Heart right ventricle (tissue), 16 donors: Measurements from ENCODE around the gene U2AF2. TPM values are rescaled to one million over a fixed set of nuclear protein-coding genes. Genes with fewer than 3 reads are reported as not detected.

ENCODE experiments used
- ATAC-seq, 8 donors: fragments of 200-7000 bp; cut with Tn5 transposase; one replicate each; pipeline ENCODE4 v1.9.1; 2020; ENCODE audit warnings: mild to moderate bottlenecking in 8 of 8, moderate library complexity in 8 of 8, moderate number of reproducible peaks in 1 of 8
- DNase-seq, 2 donors: peaks; one replicate each; pipeline ENCODE4 v3.0.0-alpha.2; 2020
- H3K27ac ChIP-seq, 10 donors: fragments of 200-600 bp; sonication (generic) in 2 of 10; one replicate each; pipeline versions ENCODE4 v1.5.0 to v1.8.0; 2020 to 2022; ENCODE audit warnings: mild to moderate bottlenecking in 3 of 10
- H3K27me3 ChIP-seq, 7 donors: fragments of 200-600 bp; one replicate each; pipeline ENCODE4 v1.8.0; 2021 to 2022; ENCODE audit warnings: mild to moderate bottlenecking in 2 of 7
- H3K36me3 ChIP-seq, 9 donors: fragments of 200-600 bp; sonication (generic) in 1 of 9; one replicate each; pipeline versions ENCODE4 v1.5.0 to v1.8.0; 2020 to 2022; ENCODE audit warnings: mild to moderate bottlenecking in 2 of 9
- H3K4me1 ChIP-seq, 9 donors: fragments of 200-600 bp; sonication (generic) in 1 of 9; one replicate each; pipeline versions ENCODE4 v1.5.0 to v1.8.0; 2020 to 2022; ENCODE audit warnings: mild to moderate bottlenecking in 4 of 9
- H3K4me3 ChIP-seq, 10 donors: fragments of 200-600 bp; sonication (generic) in 2 of 10; one replicate each; pipeline versions ENCODE4 v1.5.0 to v1.8.0; 2020 to 2022; ENCODE audit warnings: mild to moderate bottlenecking in 7 of 10, moderate library complexity in 2 of 10
- H3K9me3 ChIP-seq, 11 donors: fragments of 200-600 bp in 10 of 11; sonication (generic) in 2 of 11; one replicate each; pipeline versions ENCODE4 v1.5.0 to v1.8.0; 2013 to 2022; ENCODE audit warnings: mild to moderate bottlenecking in 2 of 11, control low read depth in 1 of 11, moderate library complexity in 1 of 11
- WGBS, 2 donors: extraction: QIAGEN DNeasy Blood & Tissue Kit; methylation state at CpG; one replicate each; pipeline ENCODE4 v1.1.7; 2013; ENCODE audit warnings: inconsistent platforms in 1 of 2; 5-methylcytosine and 5-hydroxymethylcytosine counted together
- intact Hi-C, 10 donors: fragments of 100-400 bp; cut with DNase I; formaldehyde crosslinking; loops; one replicate each; pipeline versions ENCODE4 v1.11.1 to v1.14.2; 2022
- polyA plus RNA-seq, 2 donors: library from polyadenylated mRNA; stranded (reverse); fragments of 200-250 nt; gene quantifications; one replicate each; pipeline ENCODE4 v1.2.3, GENCODE V29; 2013
- total RNA-seq, 10 donors: library from RNA; stranded (reverse); fragmentation: NEBNext Ultra II Directional in 3 of 10; extraction: Animal tissue kit (Norgen Biotek cat#: 25700) in 3 of 10; gene quantifications; one replicate each; pipeline versions ENCODE4 v1.2.1 to v1.2.4, GENCODE V29; 2021 to 2023
- TF ChIP-seq, protein P1 (sequence below), 9 donors: fragments of 200-600 bp; sonication (generic) in 2 of 9; IDR thresholded peaks; one replicate each; pipeline versions ENCODE4 v1.5.0 to v1.8.0; 2021 to 2022; ENCODE audit warnings: antibody characterized with exemption in 9 of 9, mild to moderate bottlenecking in 5 of 9, moderate library complexity in 1 of 9
- donor health status: Arrhythmogenic right ventricular cardiomyopathy.
- donor health status: ischemic (EF 13 %, LVEDD 7.1; RV severe dilation, severe dysfunction).
- donor health status: healthy with polysubstance abuse.
- donor health status: DM: no; HTN: yes; CAD: no.
- donor health status: DM: no; HTN: no; CAD: no.
- donor health status: ischemic (EF 25% LVEDD 6.9; RV normal size, moderate dysfunction).
- donor health status: ischemic (EF 25% LVEDD 5.7; RV mildly dilated, moderate dysfunction).
- donor health status: healthy.
- donor health status: DM: yes; HTN: yes; CAD: no.
- donor health status: Ischemic cardiomyopathy.
- donor health status: ischemic (EF 35%, LVEDD 5.7; RV mildly dilated, moderate dysfunction).
- donor health status: nonischemic (EF 11% LVEDD 7.7; RV severe dilation, severe dysfunction).
- donor health status: DM: yes; HTN: yes; CAD: no.
- donor health status: PGD.
- donor health status: ischemic (EF 29% LVEDD 5.4; RV normal size, mild dysfunction).
- donor health status: nonischemic (EF 23%, LVEDD 6.1; RV moderate dilation, normal function).

The U2AF2 gene
- total and polyA plus RNA-seq, 12 donors, result 64.1 to 100 (median 74.4) TPM

DNA sequence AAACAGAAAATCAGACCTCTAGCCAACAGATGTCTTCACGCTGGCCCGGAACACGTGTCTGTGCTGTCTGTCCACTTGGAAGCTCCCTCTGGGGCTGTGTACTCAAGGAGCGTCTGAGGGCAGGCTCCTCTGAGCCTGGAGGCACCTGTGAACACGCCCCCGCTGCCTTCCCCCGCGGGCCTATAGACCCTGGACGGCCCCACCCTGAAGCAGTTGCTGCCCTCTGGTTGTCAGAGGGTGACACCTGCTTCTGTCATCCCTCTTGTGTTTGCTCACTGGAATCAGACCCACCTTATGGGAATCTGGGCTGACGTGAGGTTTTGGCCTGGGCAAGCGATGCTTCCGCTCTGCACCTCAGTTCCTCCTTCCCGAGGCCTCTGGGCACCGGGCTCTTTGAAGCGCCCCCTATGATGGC is 39.4 kb downstream of the U2AF2 start:
- H3K4me1 ChIP-seq, result no peaks in the 10 kb centered on the region
- H3K36me3 ChIP-seq, result peaks cover 0 to 100% (median 68%) of the 10 kb centered on the region in 9 donors
- TF ChIP-seq, protein P1, sequence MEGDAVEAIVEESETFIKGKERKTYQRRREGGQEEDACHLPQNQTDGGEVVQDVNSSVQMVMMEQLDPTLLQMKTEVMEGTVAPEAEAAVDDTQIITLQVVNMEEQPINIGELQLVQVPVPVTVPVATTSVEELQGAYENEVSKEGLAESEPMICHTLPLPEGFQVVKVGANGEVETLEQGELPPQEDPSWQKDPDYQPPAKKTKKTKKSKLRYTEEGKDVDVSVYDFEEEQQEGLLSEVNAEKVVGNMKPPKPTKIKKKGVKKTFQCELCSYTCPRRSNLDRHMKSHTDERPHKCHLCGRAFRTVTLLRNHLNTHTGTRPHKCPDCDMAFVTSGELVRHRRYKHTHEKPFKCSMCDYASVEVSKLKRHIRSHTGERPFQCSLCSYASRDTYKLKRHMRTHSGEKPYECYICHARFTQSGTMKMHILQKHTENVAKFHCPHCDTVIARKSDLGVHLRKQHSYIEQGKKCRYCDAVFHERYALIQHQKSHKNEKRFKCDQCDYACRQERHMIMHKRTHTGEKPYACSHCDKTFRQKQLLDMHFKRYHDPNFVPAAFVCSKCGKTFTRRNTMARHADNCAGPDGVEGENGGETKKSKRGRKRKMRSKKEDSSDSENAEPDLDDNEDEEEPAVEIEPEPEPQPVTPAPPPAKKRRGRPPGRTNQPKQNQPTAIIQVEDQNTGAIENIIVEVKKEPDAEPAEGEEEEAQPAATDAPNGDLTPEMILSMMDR (IDR thresholded peaks at IDR 0.05), result no peak
- intact Hi-C loops, result no loop called here
- no peaks in the 10 kb centered on the region for H3K27me3 ChIP-seq
- no peaks in the 10 kb centered on the region for H3K9me3 ChIP-seq
- ATAC-seq (no peak), DNase-seq (no peak)
- H3K27ac ChIP-seq, result no peak overlapping the region
- WGBS, 2 donors, result 87 to 89% methylated on average over 15 of the region's 15 CpGs
- H3K4me3 ChIP-seq, result no peak overlapping the region

GRCh38 chr19:55694656-55695491 is 40.0 kb downstream of the U2AF2 start:
- 94 to 96% methylated on average over 37 of the region's 37 CpGs for WGBS, 2 donors
- intact Hi-C loops, result no loop called here
- ATAC-seq (no peak), DNase-seq (no peak)
- Histone ChIP-seq H3K4me1 (no peaks in the 10 kb centered on the region), H3K27me3 (no peaks in the 10 kb centered on the region), H3K36me3 (peaks cover 0 to 100% (median 64%) of the 10 kb centered on the region in 9 donors), H3K27ac (no peak overlapping the region), H3K4me3 (no peak overlapping the region), H3K9me3 (no peaks in the 10 kb centered on the region)
- TF ChIP-seq, protein P1 (IDR thresholded peaks at IDR 0.05), result no peak

DNA sequence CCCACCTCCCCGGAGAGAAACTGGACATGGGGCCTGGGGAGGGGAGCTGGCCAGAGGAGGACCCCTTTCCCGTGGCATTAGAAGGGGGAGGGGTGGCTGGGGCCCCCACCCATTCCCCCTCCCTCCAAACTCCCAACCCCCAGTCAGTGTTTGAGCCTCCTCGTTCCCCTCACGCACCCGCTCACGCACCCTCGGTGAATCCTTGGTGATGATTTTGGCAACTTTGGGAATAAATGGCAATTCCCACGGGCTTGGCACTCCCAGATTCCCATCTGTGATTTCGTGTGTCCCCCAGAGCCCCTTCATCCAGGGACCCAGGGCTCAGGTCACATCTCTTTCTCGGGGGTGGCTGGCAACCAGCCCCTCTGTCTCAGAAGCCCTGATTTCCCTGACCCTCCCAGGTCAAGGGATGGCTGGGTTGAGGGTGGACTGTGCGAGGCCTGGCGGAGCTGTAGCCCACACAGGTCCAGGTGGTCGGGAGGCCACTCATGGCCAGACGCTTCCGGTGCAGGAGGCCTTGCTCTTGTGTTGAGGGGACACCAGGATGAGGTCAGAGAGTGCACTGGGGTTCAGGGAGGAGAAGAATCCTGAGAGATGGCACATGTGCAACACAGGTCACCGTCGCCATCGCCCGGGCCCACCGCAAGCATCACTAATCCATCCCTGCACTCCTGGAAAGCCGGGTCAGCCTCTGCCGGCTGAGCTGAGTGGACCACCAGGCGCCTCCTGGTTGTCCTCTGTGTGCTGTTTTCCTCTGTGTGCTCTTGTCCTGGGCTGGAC is 40.9 kb downstream of the U2AF2 start:
- WGBS, 2 donors, result 91 to 94% methylated on average over 23 of the region's 23 CpGs
- no peak overlapping the region for H3K27ac ChIP-seq
- H3K9me3 ChIP-seq, result no peaks in the 10 kb centered on the region
- H3K36me3 ChIP-seq, result peaks cover 0 to 100% (median 56%) of the 10 kb centered on the region in 9 donors
- no peaks in the 10 kb centered on the region for H3K27me3 ChIP-seq
- H3K4me3 ChIP-seq, result no peak overlapping the region
- TF ChIP-seq, protein P1 (IDR thresholded peaks at IDR 0.05), result no peak
- DNase-seq, result no peak
- H3K4me1 ChIP-seq, result no peaks in the 10 kb centered on the region
- no peak for ATAC-seq
- intact Hi-C loops, result no loop called here

GRCh38 chr19:55696301-55697068 is 41.6 kb downstream of the U2AF2 start:
- intact Hi-C loops, result no loop called here
- DNase-seq (no peak), ATAC-seq (no peak)
- TF ChIP-seq, protein P1 (IDR thresholded peaks at IDR 0.05), result no peak
- H3K36me3 ChIP-seq, result peaks cover 0 to 100% (median 51%) of the 10 kb centered on the region in 9 donors
- no peaks in the 10 kb centered on the region for H3K9me3 ChIP-seq
- H3K4me3 ChIP-seq, result no peak overlapping the region
- no peak overlapping the region for H3K27ac ChIP-seq
- H3K4me1 ChIP-seq, result no peaks in the 10 kb centered on the region
- WGBS, 2 donors, result 94% methylated on average over 20 of the region's 20 CpGs
- H3K27me3 ChIP-seq, result no peaks in the 10 kb centered on the region
